NCI-H345 (cell line): ENCODE data around the gene DSCAM.

Experiments
- DNase-seq: peaks from one replicate; lab custom pipeline; 2025; lab: John Stamatoyannopoulos, UW

DSCAM gene

GRCh38 chr21:40547906-40548513 is 298.9 kb downstream of the DSCAM start:
- peak; percentile 49 for DNase-seq

DNA sequence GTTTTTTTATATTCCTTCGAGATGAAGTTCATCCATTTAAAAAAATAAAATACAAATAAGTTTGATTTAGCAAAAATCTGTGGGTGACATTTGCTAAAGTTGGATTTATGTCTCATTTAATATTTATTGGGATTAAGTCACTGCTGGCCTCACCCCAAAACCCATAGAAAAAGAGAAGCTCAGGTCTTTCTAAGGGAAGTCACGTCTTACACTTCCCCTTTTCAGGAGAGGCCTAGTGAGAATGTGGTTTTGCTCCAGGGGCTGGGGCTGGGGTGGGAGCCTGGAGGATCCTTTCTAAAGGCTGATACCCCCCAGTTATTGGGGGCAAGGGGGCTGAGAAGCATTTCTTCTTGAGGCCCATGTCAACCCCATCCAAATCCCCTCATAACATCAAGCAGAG is 300.3 kb downstream of the DSCAM start:
- DNase-seq, result no peak

DNA sequence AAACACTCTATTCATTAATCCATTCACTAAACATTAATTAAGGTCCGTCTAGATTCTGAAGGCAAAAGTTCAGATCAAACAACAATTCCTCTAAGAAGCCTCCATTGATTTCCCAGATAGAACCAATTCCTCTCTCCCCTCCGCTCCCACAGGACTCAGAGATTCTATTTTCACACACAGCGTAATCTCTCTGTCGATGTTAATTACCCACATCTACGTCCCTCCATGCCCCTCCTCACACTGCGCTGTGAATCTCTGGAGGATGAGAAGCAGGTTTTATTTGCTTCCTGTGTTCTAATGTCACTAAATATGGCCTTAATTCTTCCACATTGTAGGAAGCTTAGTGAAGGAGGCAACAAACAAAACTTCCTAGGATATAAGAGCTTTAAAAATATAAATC is 306.7 kb downstream of the DSCAM start:
- DNase-seq, result no peak

GRCh38 chr21:40534886-40535285 is 312.1 kb downstream of the DSCAM start:
- no peak for DNase-seq

DNA sequence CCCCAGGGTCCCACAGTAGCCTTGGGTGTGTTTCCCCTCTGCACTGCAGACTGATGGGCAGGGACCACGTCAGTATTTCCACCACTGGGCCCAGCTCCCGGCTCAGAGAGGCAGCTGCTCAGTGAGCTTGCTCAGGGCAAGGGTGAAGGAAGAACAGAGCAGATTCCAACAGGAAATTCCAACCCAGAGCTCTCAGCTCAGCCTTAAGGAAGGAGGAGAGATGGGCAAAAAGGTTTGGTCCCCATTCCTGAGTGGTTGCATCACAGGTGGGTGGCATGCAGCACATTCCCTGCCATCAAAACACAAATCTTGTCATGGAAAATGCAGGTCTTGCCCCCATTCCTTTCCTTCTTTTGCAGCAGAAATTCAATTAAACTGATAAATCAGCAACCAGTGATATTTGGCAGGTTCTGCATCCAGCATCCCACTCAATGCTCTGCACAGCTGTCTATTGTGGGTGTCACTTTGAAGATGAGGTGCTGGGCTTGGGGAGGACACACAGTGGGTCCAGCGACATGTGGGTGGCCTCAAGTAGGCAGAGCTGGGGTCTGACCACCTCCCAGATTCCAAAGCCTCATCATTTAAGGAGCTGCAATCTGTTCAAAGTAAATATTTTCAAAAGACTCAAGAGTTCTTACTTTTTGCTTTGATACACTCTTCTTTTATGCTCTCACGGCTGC is 315.4 kb downstream of the DSCAM start:
- no peak for DNase-seq

- DNase-seq, result no peak
These were observed 315.9 kb downstream of the DSCAM start for GRCh38 chr21:40531016-40531415.

DNA sequence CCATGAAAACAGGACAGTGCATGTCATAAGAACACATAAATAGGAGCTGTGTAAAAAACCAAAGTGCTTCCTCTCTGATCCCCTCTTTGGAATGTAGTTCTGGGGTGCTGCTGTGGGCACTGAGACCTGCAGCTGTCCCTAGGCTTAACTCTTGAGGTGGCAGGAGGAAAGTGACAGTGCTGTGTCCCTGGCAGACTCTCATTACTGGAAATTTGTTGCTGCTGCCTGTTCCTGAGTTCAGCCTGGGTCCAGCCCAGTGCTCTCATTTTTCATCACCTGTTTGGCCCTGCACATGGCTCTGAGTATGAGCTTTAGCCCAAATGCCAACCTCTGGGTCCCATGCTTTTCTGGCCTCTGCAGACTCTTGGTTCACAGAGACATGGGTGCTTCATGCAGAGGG is 329.3 kb downstream of the DSCAM start:
- DNase-seq, result no peak

DNA sequence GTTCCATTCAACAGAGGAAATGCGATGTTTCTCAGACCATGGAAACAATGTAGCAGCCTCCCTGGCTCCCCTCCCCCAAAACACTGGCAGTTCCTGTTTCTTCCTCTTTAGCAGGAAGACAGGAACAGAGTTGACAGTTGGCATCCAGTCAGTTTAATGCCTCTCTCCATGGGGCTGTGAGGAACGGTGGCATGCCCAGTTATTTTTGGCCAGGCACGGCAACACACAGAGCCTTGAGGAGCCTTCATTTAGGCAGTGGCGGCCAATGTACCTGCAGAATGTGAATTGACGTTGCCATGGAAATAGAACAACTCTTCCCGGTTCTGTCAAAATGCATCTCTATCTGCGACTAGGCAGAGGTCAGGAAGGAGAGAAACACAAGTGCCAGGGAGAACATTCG is 330.6 kb downstream of the DSCAM start:
- DNase-seq, result no peak

DNA sequence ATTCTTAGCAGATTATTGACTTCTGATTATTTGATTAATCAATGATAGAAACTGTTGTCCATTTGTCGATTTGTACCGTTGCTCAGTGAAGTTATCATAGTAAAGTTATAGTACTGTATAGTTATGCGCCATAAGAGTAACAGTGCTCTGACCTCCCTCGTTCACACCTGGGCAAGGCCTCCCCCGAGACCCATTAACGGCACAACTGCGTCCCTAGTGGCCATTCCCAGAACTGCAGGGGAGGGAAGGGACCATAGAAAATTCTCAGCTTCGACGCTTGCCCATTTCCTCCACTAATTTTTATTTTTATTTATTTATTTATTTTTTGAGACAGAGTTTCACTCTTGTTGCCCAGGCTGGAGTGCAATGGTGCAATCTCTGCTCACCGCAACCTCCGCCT is 334.4 kb downstream of the DSCAM start:
- no peak for DNase-seq

GRCh38 chr21:40507978-40508377 is 339.0 kb downstream of the DSCAM start:
- DNase-seq, result no peak

- DNase-seq, result no peak
These were observed 341.3 kb downstream of the DSCAM start for GRCh38 chr21:40505681-40506080.

- DNase-seq, result no peak
These were observed 341.7 kb downstream of the DSCAM start for GRCh38 chr21:40505244-40505643.

GRCh38 chr21:40504825-40505224 is 342.1 kb downstream of the DSCAM start:
- no peak for DNase-seq

DNA sequence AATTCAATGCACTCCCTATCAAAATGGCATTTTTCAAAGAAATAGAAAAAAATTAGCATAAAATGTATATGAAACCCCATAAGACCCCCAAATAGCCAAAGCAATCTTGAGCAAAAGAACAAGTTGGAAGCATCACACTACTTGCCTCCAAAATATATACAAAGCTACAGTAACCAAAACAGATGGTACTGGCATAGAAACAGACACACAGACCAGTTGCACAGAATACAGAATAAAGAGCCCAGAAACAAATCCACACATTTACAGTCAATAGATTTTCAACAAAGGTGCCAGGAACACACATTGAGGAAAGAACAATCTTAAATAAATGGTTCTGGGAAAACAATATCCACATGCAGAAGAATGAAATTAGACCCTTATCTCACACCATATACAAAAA is 350.8 kb downstream of the DSCAM start:
- DNase-seq, result no peak

GRCh38 chr21:40490408-40490807 is 356.6 kb downstream of the DSCAM start:
- DNase-seq, result no peak

- DNase-seq, result no peak
These were observed 358.0 kb downstream of the DSCAM start for GRCh38 chr21:40489001-40489400.

DNA sequence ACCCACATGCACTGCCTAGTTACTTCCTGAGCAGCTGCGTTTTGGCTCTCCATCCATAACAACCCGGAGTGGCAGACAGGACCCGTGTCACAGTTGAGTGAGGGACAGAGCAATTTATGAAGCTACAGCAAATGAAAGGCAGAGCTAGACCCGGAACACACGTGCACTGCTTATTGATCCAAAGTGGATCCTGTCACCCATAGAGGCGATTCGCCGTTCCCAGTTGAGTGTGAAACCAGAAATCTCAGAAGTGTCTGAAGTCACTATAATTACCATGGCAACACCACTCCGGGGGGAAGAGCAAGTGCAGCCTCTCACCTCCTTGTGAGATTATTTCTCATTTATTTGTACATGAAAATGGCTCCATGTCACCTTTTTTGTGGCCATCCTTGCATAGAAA is 365.2 kb downstream of the DSCAM start:
- no peak for DNase-seq

GRCh38 chr21:40474513-40474912 is 372.4 kb downstream of the DSCAM start:
- DNase-seq, result no peak

DNA sequence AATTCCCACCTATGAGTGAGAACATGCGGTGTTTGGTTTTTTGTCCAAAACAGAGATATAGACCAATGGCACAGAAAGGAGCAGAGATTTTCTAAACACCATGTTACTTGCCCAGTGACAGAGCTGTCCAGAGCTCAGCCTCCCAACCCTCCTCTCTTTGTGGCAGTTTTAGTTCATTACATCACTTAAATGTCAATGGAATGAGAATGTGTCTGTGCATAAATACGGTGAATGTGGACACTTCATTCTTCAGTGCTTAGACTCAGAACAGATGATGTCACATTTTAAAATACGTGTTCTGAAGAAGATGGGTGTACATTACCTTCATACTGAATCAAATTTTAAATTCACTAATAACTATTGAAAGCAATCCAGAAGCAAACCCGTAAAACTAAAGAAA is 374.9 kb downstream of the DSCAM start:
- DNase-seq, result no peak

- no peak for DNase-seq
These were observed 375.9 kb downstream of the DSCAM start for GRCh38 chr21:40471103-40471502.

GRCh38 chr21:40466893-40467483 is 380.0 kb downstream of the DSCAM start:
- peak; percentile 59 for DNase-seq

DNA sequence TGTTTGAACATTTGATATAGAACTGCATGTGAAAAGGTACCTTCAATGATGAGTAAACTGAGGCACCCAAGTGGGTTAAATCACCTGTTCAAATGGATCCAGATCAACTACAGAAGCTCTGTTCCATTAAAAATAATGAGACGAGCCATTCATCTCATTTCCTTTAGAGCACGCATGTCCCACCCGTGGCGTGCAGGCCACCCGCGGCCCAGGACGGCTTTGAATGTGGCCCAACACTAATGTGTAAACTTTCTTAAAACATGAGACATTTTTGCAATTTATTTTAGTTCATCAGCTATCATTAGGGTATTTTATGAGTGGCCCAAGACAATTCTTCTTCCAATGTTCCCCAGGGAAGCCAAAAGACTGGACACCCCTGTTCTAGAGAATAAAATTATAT is 381.6 kb downstream of the DSCAM start:
- no peak for DNase-seq

DNA sequence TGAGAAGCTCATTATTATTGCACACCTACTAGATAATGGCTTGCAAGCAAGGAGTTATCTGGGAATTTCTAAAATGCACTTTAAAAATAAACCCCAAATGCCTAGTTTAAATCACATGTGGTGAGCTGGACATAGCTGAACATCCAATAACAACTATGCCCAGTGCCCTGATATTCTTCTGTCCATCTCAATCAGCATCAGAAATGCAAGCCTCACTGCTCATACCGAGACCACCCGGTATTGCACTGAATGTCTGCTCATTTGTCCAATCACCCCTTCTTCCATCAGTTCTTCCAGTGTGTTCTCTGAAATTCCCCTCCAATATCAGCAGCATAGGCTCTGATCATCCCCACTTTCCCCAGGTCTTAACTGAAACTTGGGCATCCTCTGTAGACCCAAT is 383.8 kb downstream of the DSCAM start:
- no peak for DNase-seq

DNA sequence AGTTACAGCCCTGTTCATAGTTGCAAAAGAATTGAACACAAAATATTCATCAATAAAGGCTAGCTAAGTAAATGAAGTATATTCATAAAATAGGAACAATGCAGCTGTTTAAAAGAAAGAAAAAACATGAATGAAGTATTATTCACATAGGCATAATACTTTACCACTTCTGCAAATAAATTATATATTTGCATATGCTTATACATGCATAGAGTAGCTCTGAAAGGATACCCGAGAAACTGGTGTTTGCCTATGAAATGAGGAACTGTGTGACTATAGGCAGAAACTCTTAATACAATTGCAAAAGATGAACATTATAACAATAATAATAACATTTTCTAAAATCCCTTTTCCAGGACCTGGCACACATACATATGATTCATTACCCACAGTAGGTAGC is 385.9 kb downstream of the DSCAM start:
- no peak for DNase-seq
